T-helper 1 cell treated with Interleukin-12 subunit alpha and Interleukin-12 subunit beta and Interleukin-4 antibody, amounts not matched to agents 30 ng/mL and 1 ng/mL, for 36 hours (primary cell): ENCODE measurements around the gene HEATR9. TPM values are rescaled to one million over a fixed set of nuclear protein-coding genes. Genes with fewer than 3 reads are reported as not detected.

Source experiments
- intact Hi-C: fragments of 100-400 bp; cut with micrococcal nuclease; formaldehyde crosslinking; loops from one replicate; pipeline ENCODE4 v1.15.1; 2024
- total RNA-seq: library from RNA; stranded (reverse); gene quantifications from 2 replicates; pipeline ENCODE4 v1.2.3, GENCODE V29; 2022

HEATR9 gene
- total RNA-seq, 1 donor from 2014 or later: 0.56 TPM

DNA sequence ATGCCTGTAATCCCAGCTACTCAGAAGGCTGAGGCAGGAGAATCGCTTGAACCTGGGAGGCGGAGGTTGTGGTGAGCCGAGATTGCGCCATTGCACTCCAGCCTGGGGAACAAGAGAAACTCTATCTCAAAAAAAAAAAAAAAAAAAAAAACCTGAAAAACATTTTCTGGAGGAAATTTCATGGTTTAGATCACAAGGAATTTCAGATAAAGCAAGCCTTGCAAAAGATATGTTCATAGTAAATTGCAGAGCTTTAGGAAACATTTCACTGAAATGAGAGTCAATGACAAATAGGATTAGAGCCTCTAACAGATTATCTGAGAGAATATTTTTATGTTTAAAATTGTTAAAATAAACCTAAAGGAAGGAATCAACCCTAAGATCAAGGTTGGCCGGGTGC lies 56.2 kb downstream of the HEATR9 start:
- intact Hi-C loops: no loop called here

DNA sequence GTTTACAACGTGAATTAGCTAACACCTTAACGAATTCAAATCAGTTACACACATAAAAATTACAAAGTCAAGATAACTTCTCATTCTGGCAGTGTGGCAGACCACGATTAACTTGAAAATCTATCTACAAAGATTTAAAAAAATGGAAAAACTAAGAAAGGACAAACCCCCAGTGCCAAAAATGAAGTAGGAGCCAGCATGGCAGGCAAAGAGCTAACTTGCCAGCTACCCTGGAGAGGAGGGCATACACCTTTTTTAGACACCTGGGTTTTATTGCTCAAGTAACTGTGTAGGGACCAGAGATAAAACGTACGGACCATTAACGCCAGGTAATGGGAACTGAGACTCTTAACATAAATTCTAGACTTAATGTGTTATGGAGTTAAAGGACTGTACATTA lies 56.9 kb downstream of the HEATR9 start:
- intact Hi-C loops: no loop called here

DNA sequence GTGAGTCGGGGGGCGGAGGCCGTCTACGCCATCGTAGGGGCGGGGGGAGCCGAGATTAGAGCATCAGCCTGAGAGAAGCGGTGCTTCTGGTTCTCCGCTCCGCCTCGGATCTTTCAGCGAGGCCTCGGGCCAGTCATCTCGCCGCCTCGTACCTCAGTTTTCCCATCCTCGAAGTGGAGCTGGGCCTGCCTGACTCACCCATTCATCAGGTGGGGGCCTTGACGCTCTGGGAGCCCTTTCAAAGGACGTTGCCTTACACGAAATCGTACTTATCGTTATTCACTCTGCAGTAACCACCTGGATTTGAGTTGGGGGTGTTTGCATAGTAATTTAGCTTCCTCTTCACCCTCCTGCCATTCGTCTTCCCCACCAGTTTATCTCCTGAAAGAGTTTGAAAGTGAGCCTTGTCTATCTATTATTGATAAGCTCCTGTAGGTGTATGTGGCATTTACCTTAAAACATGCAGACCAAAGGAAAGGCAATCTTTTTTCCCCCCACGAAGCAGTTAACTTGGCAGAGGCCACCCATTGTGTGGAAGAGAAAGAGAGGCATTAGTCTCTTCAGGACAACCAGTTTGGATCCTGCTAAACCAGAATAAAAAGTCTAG lies 58.7 kb downstream of the HEATR9 start:
- intact Hi-C loops: loop anchor here (1.0 to 5.0 kb wide), 16 partner anchors 46 to 829 kb away; partner anchors contain the start of genes AP2B1, CCL5, GGNBP2 and LIG3

DNA sequence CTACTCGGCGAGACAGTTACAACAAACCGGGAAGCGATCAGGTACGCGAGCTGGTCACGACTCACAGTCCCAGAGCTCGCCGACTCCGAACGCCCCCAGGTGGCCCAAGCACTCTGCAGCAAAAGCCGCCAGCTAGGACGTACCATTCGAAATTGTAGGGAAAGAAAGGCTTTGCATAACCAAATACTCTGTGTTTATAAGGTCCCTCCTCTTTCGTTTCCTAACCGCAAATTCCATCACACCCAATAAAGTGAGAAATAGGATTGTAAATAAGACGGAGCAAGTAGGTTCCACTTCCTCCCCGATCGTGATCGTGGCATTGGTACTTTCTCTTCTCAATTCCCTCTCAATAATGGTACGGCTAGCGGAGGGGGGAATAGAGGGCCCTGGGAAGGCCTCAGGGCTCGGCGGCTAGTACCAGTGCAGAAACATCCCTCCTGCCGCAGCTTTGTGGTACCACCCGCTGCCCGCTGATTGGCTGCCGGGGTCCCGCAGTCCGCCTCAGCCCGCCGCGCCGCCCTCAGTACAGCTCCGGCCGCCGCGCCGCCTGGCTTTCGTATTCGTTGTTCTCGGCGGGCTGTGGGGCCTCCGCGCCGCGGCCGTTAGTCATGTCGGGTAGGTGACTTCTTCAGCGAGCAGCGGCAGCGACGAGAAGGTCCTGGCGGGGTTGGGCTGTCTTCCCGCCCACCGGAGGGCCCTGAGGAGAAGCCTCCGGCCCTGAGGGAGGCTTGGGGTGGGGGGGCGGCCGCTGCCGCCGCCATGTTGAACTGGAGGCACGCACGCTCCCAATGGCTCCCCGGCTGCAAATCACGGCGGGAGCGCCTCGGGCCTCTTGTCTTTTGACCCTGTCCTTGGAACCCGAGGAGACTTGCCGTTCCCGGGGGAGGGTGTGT lies 59.5 kb downstream of the HEATR9 start, which contains the start of gene TAF15:
TAF15 (plus strand) TSS at position 523 of the 893 bp plus-strand sequence; CDS start at position 609, 86 bp downstream.
- intact Hi-C loops: loop anchor here (1.0 to 5.0 kb wide), 16 partner anchors 45 to 828 kb away; partner anchors contain the start of genes AP2B1, CCL5, GGNBP2 and LIG3

DNA sequence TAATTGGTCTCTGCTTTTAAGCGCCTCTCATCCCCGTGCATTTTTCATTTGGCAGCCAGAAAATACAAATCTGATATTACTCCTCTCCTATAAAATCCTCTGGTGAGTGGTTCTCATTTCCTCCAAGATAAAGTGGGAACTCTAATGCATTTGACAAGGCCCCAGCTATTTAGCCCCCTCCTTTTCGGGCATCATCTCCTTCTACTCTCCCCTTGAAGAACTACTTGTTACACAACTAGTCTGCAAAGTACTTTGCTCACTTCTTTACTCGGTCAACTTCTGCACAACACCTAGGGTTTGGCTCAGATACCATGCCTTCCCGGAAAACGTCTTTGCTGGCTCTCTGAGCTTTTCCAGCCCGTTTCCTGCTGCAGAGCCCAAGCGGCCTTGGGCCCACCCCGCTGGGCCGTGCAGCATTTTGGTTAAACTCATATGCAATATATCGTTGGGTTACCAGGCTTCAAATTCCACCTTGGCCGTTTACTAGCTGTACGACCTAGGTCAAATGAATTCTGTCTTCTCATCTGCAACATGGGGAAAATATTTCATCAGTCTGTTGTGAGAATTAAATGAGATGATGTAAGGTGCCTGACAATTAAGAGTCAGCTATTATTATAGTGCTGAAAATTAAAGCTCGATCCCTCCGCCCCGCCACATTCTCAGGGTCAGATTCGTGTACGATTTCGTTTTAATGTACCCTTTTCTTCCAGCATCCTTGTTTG lies 60.3 kb downstream of the HEATR9 start:
- intact Hi-C loops: loop anchor here (2.0 to 5.0 kb wide), 7 partner anchors 196 to 828 kb away; partner anchors contain the start of genes GGNBP2, LIG3, PEX12 and SLFN12L

DNA sequence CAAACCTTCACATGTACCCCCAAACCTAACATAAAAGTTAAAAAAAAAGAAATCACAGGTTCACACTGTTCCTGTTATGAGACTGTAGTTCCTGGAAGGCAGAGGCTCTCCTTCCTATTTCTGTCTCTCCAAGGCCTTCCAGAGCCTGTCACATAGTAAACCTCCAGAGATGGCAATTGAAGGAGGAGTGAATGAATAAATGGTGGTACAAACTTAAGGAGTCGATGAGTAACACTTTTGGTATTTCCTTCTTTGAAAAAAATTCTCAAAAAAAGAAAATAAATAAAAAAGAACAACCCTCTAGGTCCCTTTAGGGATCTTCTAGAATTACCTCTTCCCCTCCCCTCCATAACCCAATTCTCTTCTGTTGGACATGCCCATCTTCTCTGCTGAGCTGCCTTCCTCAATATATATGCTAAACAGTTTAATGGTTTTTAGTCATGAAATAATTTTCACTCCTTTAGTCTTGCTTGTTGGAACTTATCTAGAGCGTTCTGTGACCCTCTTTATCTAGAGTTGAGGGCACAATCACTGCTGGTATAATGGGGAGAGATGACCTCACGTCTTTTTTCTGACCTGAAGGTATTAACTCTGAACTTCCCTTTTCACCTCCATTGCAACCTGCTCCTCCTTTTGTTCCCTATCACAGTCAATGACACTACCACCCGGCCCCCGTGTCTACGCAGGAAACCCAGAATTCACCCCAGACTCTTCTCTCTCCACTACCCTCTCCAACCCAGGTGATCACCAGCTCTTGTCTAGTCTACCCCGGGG lies 61.1 kb downstream of the HEATR9 start:
- intact Hi-C loops: loop anchor here (2.0 to 5.0 kb wide), 7 partner anchors 195 to 827 kb away; partner anchors contain the start of genes GGNBP2, LIG3, PEX12 and SLFN12L

Other genes with a start within 250 kb of the HEATR9 start
- gene RASL10B, start 137.3 kb downstream of the HEATR9 start, total RNA-seq: 0.29 and 1.3 TPM in 2 replicates
- not detected in 2 replicates for gene GAS2L2, start 115.7 kb downstream of the HEATR9 start, total RNA-seq
- not detected in 2 replicates for gene C17orf50, start 108.0 kb downstream of the HEATR9 start, total RNA-seq
- not detected in 2 replicates for gene MMP28, start 73.2 kb downstream of the HEATR9 start, total RNA-seq
- 275 and 280 TPM in 2 replicates for gene TAF15, start 59.4 kb downstream of the HEATR9 start, total RNA-seq
- 112 and 114 TPM in 2 replicates for gene CCL5, start 11.5 kb upstream of the HEATR9 start, total RNA-seq
- 6.1 and 6.3 TPM in 2 replicates for gene RDM1, start 61.9 kb upstream of the HEATR9 start, total RNA-seq
- gene LYZL6, start 74.8 kb upstream of the HEATR9 start, total RNA-seq: not detected in 2 replicates
- gene CCL16, start 112.6 kb upstream of the HEATR9 start, total RNA-seq: not detected in 2 replicates
- gene CCL14, start 117.8 kb upstream of the HEATR9 start, total RNA-seq: not detected in 2 replicates
- gene CCL15, start 132.7 kb upstream of the HEATR9 start, total RNA-seq: not detected in 2 replicates
- gene CCL23, start 149.1 kb upstream of the HEATR9 start, total RNA-seq: not detected in 2 replicates
- not detected in 2 replicates for gene CCL18, start 195.4 kb upstream of the HEATR9 start, total RNA-seq
- gene CCL3, start 221.3 kb upstream of the HEATR9 start, total RNA-seq: 114 and 123 TPM in 2 replicates
- 101 and 115 TPM in 2 replicates for gene CCL4, start 234.9 kb upstream of the HEATR9 start, total RNA-seq